ENCODE results near the gene RTF2. TPM values are rescaled to one million over a fixed set of nuclear protein-coding genes. Genes with fewer than 3 reads are reported as not detected.

The RTF2 gene
- polyA plus RNA-seq, 1 donor from 2014 or later: 130 TPM

DNA sequence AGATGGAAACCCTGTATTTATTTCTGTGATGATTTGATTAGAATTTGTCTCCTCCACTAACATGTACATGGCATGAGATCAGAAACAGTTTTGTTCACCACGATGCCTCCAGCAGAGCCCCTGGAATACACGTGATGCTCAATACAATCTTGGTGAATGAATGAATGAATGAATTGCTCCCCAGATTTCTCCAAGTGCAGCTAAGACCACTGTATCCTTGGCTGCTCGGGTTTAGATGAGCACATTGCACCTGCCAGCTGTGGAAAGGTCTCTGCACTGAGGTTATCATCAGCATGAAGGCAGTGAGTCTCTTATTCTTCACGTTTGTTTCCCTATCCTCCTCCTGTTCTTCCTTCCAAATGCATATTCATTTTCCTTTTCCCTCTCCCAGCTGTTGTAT is 38.5 kb upstream of the RTF2 start:
- Mint-ChIP-seq H3K9me3 (peaks cover 0 to 1% (median 1%) of the 10 kb centered on the region in 3 donors), H3K27me3 (peaks cover 11% of the 10 kb centered on the region), H3K4me1 (peaks cover 10 to 21% (median 15%) of the 10 kb centered on the region in 3 donors), H3K4me3 (peak overlapping the region; percentile 33 to 68 (median 62)), H3K27ac (peak overlapping the region in 1 of 3 donors; percentile 59), H3K36me3 (no peaks in the 10 kb centered on the region)

GRCh38 chr20:56430461-56430860 is 38.0 kb upstream of the RTF2 start:
- Mint-ChIP-seq H3K9me3 (peaks cover 0 to 3% (median 1%) of the 10 kb centered on the region in 3 donors), H3K4me3 (peak overlapping the region in 1 of 4 donors; percentile 20), H3K27ac (peak overlapping the region in 1 of 3 donors; percentile 59), H3K27me3 (peaks cover 11% of the 10 kb centered on the region), H3K4me1 (peaks cover 10 to 26% (median 18%) of the 10 kb centered on the region in 3 donors), H3K36me3 (no peaks in the 10 kb centered on the region)

GRCh38 chr20:56430957-56431356 is 37.5 kb upstream of the RTF2 start:
- Mint-ChIP-seq H3K4me3 (no peak overlapping the region), H3K36me3 (no peaks in the 10 kb centered on the region), H3K4me1 (peaks cover 10 to 27% (median 18%) of the 10 kb centered on the region in 3 donors), H3K9me3 (peaks cover 0 to 3% (median 1%) of the 10 kb centered on the region in 3 donors), H3K27me3 (peaks cover 11% of the 10 kb centered on the region), H3K27ac (no peak overlapping the region)

DNA sequence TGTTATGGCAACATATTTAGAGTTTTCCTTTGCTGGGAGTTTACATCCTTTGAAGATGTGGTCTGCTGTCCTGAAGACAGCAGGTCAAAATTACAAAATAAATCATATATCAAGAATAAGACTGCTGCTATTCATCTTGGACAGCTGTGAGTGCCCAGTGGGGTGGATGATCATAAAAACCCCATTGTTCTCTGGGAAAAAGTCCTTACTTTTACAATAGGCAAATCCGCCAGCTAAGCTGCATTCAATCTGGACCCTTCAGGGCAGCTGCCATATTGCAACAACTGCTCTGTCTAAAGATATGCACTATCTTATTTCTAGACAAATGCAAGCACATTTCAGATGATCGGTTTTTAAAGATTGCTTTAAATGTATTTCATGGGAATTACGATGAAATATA is 37.0 kb upstream of the RTF2 start:
- no peak overlapping the region for H3K4me3 Mint-ChIP-seq

GRCh38 chr20:56433221-56433879 is 35.1 kb upstream of the RTF2 start:
- Mint-ChIP-seq H3K36me3 (no peaks in the 10 kb centered on the region), H3K4me1 (peaks cover 12 to 21% (median 18%) of the 10 kb centered on the region in 3 donors), H3K27ac (no peak overlapping the region), H3K27me3 (peaks cover 11% of the 10 kb centered on the region), H3K9me3 (peaks cover 0 to 3% (median 1%) of the 10 kb centered on the region in 3 donors), H3K4me3 (peak overlapping the region in 1 of 4 donors; percentile 67)

More for the DNA sequence above, 37.0 kb upstream of the RTF2 start:
- no peak overlapping the region for H3K27ac Mint-ChIP-seq
- H3K9me3 Mint-ChIP-seq: peaks cover 0 to 3% (median 1%) of the 10 kb centered on the region in 3 donors
- peaks cover 10 to 27% (median 18%) of the 10 kb centered on the region in 3 donors for H3K4me1 Mint-ChIP-seq
- peaks cover 11% of the 10 kb centered on the region for H3K27me3 Mint-ChIP-seq
- H3K36me3 Mint-ChIP-seq: no peaks in the 10 kb centered on the region

DNA sequence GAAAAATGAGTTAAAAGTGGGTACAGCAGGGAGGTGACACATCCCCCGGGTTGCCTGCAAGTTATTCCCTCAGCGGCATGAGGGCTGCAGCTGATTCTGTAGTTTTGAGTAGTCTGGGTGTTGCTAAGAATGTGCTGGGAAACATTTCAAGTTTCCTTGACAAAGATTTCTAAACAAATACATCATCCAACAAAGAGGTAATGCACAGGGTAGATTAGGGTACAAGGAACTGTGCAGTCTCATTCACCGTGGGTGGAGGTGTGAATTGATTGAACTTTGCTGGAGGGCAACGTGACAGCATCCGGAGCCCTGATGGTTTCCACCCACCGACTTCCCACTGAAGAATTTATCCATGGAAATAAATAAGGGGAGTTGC is 34.6 kb upstream of the RTF2 start:
- Mint-ChIP-seq H3K27ac (no peak overlapping the region), H3K4me3 (peak overlapping the region in 1 of 4 donors; percentile 67), H3K36me3 (no peaks in the 10 kb centered on the region), H3K4me1 (peaks cover 12 to 21% (median 15%) of the 10 kb centered on the region in 3 donors), H3K9me3 (peaks cover 0 to 3% (median 1%) of the 10 kb centered on the region in 3 donors), H3K27me3 (peaks cover 11% of the 10 kb centered on the region)

- H3K27me3 Mint-ChIP-seq: no peaks in the 10 kb centered on the region
- peak overlapping the region in 1 of 3 donors; percentile 31 for H3K27ac Mint-ChIP-seq
- H3K9me3 Mint-ChIP-seq: peaks cover 0 to 3% (median 0%) of the 10 kb centered on the region in 3 donors
- H3K4me3 Mint-ChIP-seq: no peak overlapping the region
- H3K4me1 Mint-ChIP-seq: peaks cover 4 to 20% (median 10%) of the 10 kb centered on the region in 3 donors
- H3K36me3 Mint-ChIP-seq: no peaks in the 10 kb centered on the region
Measured at GRCh38 chr20:56437196-56437960, 31.0 kb upstream of the RTF2 start.

- Mint-ChIP-seq H3K4me1 (peaks cover 2 to 20% (median 10%) of the 10 kb centered on the region in 3 donors), H3K36me3 (no peaks in the 10 kb centered on the region), H3K27ac (no peak overlapping the region), H3K27me3 (no peaks in the 10 kb centered on the region), H3K9me3 (peaks cover 0 to 3% (median 0%) of the 10 kb centered on the region in 3 donors), H3K4me3 (no peak overlapping the region)
Measured at GRCh38 chr20:56438284-56438683, 30.1 kb upstream of the RTF2 start.

DNA sequence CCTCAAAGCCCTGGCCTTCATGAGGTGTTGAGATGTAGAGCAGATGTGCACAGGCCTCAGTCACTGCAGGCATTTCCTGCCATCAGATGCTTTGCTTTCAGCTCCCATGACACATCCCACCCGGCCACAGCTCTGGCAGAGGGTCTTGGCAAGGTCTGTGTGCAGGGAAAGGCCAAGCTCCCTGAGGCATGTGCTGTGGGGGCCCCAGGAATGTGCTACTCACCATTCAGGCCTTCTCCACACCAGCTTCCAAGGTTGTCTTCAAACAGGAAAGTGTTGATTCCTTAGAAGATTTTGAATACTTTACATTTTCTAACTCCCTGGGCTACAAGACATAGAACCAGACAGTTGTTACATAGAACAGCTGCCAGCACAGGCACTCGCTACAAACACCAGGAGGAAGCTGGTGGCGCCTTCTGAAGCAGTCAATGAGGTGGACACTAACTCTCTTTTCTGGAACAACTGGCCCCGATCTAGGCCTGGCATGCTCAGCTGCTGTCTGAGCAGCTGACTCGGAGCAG is 28.6 kb upstream of the RTF2 start:
- Mint-ChIP-seq H3K36me3 (no peaks in the 10 kb centered on the region), H3K9me3 (peaks cover 0 to 3% (median 0%) of the 10 kb centered on the region in 3 donors), H3K27ac (peak overlapping the region in 1 of 3 donors; percentile 11), H3K4me3 (peak overlapping the region in 1 of 4 donors; percentile 3), H3K4me1 (peaks cover 1 to 19% (median 10%) of the 10 kb centered on the region in 3 donors), H3K27me3 (no peaks in the 10 kb centered on the region)

GRCh38 chr20:56440346-56441007 is 27.9 kb upstream of the RTF2 start:
- Mint-ChIP-seq H3K36me3 (no peaks in the 10 kb centered on the region), H3K4me1 (peaks cover 1 to 13% (median 7%) of the 10 kb centered on the region in 3 donors), H3K9me3 (no peaks in the 10 kb centered on the region), H3K4me3 (no peak overlapping the region), H3K27ac (peak overlapping the region in 1 of 3 donors; percentile 11), H3K27me3 (no peaks in the 10 kb centered on the region)

- H3K27me3 Mint-ChIP-seq: no peaks in the 10 kb centered on the region
- no peaks in the 10 kb centered on the region for H3K9me3 Mint-ChIP-seq
- no peak overlapping the region for H3K27ac Mint-ChIP-seq
- H3K4me1 Mint-ChIP-seq: peaks cover 0 to 12% (median 7%) of the 10 kb centered on the region in 3 donors
- H3K4me3 Mint-ChIP-seq: no peak overlapping the region
- no peaks in the 10 kb centered on the region for H3K36me3 Mint-ChIP-seq
Measured at GRCh38 chr20:56442389-56443365, 25.8 kb upstream of the RTF2 start.

DNA sequence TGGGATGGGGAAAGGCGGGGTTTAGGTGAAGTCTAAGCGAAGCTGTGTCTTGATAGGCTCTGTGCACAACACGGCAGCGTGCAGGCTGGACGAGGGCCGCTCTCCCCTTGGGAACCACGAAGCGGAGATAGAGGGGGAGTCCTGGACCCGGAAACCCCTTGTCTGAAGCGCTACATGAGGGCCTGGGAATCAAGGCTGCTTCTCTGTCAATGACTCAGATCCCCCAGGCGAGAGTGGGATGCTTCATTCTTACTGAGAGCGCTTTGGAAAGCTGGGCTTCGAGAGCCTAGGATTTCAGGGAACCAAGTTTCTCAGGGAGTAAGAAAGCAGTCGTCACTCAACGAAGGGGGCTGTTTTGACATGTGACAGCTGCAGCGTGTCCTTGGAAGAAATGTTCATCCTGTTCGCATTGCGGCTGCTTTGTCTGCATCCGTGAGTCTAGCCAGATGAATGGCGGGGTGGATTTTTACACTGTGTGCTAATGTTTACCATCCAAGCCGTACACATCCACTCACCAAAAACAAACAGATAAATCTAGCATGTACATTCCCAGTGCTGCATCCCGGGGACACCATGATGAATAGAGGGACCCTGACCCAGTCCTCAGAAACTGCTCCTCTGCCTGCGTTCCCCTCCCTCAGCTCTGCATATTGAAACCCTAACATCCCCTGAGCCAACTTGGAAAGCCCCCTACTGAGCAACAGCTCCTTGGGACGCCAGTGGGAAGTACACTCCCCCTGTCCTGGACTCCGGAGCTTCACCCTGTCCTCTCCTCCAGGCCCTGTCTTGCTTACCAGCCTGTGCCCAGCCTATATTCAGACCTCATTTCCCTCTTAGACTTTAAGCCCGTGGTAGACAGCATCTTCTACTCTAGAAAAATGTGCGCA is 24.5 kb upstream of the RTF2 start:
- H3K4me1 Mint-ChIP-seq: peaks cover 0 to 12% (median 7%) of the 10 kb centered on the region in 3 donors
- H3K36me3 Mint-ChIP-seq: no peaks in the 10 kb centered on the region
- no peaks in the 10 kb centered on the region for H3K27me3 Mint-ChIP-seq
- H3K4me3 Mint-ChIP-seq: no peak overlapping the region
- H3K27ac Mint-ChIP-seq: no peak overlapping the region
- H3K9me3 Mint-ChIP-seq: no peaks in the 10 kb centered on the region

DNA sequence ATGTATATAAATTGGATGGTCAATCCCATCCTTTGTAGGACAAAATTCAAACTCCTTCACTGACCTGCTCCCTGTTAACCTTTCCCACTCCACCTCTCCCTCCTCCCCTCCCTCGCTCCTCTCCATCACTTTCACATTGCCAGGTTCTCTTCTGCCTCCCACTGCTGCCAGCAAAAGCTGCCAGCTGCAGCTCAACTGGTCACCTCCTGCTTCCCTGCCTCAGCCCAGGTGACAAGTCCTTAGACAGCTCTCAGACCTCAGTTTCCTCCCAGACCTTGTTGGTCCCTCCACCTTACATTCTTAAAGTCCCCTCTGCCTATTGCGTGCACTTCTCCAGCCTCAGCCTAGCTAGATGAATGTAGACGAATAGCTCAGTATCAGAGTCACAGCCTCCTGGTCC is 23.3 kb upstream of the RTF2 start:
- Mint-ChIP-seq H3K27me3 (no peaks in the 10 kb centered on the region), H3K4me1 (peaks cover 0 to 9% (median 4%) of the 10 kb centered on the region in 3 donors), H3K27ac (peak overlapping the region in 1 of 3 donors; percentile 73), H3K4me3 (no peak overlapping the region), H3K36me3 (no peaks in the 10 kb centered on the region), H3K9me3 (no peaks in the 10 kb centered on the region)
